ENCODE measurements around the gene HABP4.

DNA sequence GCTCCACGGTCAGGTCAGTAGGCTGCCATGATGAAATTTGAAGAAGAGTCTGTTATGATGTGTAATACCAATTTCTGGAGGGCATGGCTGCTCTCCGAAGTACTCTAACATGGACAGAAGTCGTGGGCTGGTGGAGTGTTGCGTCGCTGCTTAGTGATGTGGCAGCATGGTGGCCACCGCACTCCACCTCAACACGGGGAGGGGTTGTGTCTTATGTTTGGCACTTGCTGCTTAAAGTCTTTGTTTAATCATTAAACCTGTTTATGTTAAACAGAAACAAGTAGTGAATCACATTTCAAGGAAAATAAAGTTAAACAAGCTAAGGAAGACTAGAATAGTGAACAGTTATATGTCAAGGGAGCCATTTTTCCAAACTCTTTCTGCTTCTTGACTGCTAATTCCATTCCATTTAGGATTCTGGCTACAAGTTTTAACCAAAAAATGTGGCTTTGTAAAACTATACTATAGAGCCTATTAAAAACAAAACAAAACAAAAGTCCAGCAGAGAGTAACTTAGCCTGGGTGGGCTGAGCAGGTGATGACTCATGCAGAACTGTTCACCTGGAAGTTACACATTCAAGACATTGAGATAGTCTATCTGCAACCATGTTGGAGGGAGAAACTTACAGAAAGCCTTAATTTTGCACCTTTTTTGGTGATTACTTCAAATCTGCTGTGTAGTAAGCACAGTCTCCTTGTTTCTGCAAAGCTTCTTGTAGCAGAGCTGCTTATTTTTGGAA is 9.5 kb downstream of the HABP4 start:
- TF ChIP-seq, protein P1, sequence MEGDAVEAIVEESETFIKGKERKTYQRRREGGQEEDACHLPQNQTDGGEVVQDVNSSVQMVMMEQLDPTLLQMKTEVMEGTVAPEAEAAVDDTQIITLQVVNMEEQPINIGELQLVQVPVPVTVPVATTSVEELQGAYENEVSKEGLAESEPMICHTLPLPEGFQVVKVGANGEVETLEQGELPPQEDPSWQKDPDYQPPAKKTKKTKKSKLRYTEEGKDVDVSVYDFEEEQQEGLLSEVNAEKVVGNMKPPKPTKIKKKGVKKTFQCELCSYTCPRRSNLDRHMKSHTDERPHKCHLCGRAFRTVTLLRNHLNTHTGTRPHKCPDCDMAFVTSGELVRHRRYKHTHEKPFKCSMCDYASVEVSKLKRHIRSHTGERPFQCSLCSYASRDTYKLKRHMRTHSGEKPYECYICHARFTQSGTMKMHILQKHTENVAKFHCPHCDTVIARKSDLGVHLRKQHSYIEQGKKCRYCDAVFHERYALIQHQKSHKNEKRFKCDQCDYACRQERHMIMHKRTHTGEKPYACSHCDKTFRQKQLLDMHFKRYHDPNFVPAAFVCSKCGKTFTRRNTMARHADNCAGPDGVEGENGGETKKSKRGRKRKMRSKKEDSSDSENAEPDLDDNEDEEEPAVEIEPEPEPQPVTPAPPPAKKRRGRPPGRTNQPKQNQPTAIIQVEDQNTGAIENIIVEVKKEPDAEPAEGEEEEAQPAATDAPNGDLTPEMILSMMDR (conservative IDR thresholded peaks at IDR 0.05) = no peak
- TF ChIP-seq ZFX (IDR thresholded peaks at IDR 0.05) = no peak

Measured in C4-2B (cell line).